Neural progenitor cell (in vitro differentiated cells): ENCODE measurements around the gene IGDCC3. TPM values are rescaled to one million over a fixed set of nuclear protein-coding genes. Genes with fewer than 3 reads are reported as not detected.
A peak's percentile ranks its signal among the peaks of the same experiment; 100 is the strongest.

ENCODE experiments used
- DNase-seq: peaks from one replicate; pipeline ENCODE4 v3.0.0-alpha.2; 2016; ENCODE audit warnings: low spot score
- H2AFZ ChIP-seq: fragments of 200-600 bp; sonication (generic); replicated peaks from 2 replicates; pipeline ENCODE4 v1.6.1; 2016; ENCODE audit warnings: antibody characterized with exemption
- H3F3A ChIP-seq: fragments of 200-600 bp; sonication (generic); 2 replicates; pipeline ENCODE4 v1.6.1; 2016; ENCODE audit warnings: antibody characterized with exemption, low read depth
- H3K27ac ChIP-seq: fragments of 200-600 bp; sonication (generic); 2 replicates; pipeline ENCODE4 v1.5.1; 2016; ENCODE audit warnings: mild to moderate bottlenecking
- H3K27me3 ChIP-seq: fragments of 200-600 bp; sonication (generic); 2 replicates; pipeline ENCODE4 v1.6.1; 2016; ENCODE audit warnings: mild to moderate bottlenecking, moderate library complexity
- H3K36me3 ChIP-seq: fragments of 200-600 bp; sonication (generic); 2 replicates; pipeline ENCODE4 v1.5.1; 2016
- H3K4me1 ChIP-seq: fragments of 200-600 bp; sonication (generic); 2 replicates; pipeline ENCODE4 v1.6.1; 2016; ENCODE audit warnings: mixed run types
- H3K4me2 ChIP-seq: fragments of 200-600 bp; sonication (generic); 2 replicates; pipeline ENCODE4 v1.6.1; 2016
- H3K4me3 ChIP-seq: fragments of 200-600 bp; sonication (generic); 2 replicates; pipeline ENCODE4 v1.5.1; 2016
- H3K79me2 ChIP-seq: fragments of 200-600 bp; sonication (generic); 2 replicates; pipeline ENCODE4 v1.6.1; 2016; ENCODE audit warnings: low read depth
- H3K9ac ChIP-seq: fragments of 200-600 bp; sonication (generic); 2 replicates; pipeline ENCODE4 v1.6.1; 2016
- H3K9me3 ChIP-seq: fragments of 200-600 bp; sonication (generic); 2 replicates; pipeline ENCODE4 v1.5.1; 2016; ENCODE audit warnings: low read depth
- H4K20me1 ChIP-seq: fragments of 200-600 bp; sonication (generic); 2 replicates; pipeline ENCODE4 v1.6.1; 2016; ENCODE audit warnings: low read depth
- H3K27ac Mint-ChIP-seq: 3 replicates; pipeline ENCODE4 v1.8.0; 2021; ENCODE audit warnings: mixed read lengths
- H3K27me3 Mint-ChIP-seq: 2 replicates; pipeline ENCODE4 v1.8.0; 2022; ENCODE audit warnings: low read depth, mild to moderate bottlenecking, inconsistent platforms, moderate library complexity, mixed read lengths; ENCODE audit not compliant: insufficient read depth
- H3K36me3 Mint-ChIP-seq: 3 replicates; pipeline ENCODE4 v1.8.0; 2021; ENCODE audit warnings: mixed read lengths
- H3K4me1 Mint-ChIP-seq: 3 replicates; pipeline ENCODE4 v1.8.0; 2021; ENCODE audit warnings: mixed read lengths
- H3K4me3 Mint-ChIP-seq: 3 replicates; pipeline ENCODE4 v1.8.0; 2021; ENCODE audit warnings: mild to moderate bottlenecking, moderate library complexity, mixed read lengths
- H3K9me3 Mint-ChIP-seq: 3 replicates; pipeline ENCODE4 v1.8.0; 2020; ENCODE audit warnings: mixed read lengths
- CTCF ChIP-seq: fragments of 200-600 bp; sonication (generic); IDR thresholded peaks from 2 replicates; pipeline ENCODE4 v1.5.1; 2017; ENCODE audit warnings: antibody characterized with exemption, mild to moderate bottlenecking
- EZH2 ChIP-seq: fragments of 200-600 bp; sonication (generic); IDR thresholded peaks from 2 replicates; pipeline ENCODE4 v1.6.1; 2017; ENCODE audit warnings: antibody characterized with exemption, mild to moderate bottlenecking, moderate library complexity
- EZH2phosphoT487 ChIP-seq: fragments of 200-600 bp; sonication (generic); IDR thresholded peaks from 2 replicates; pipeline ENCODE4 v1.6.1; 2017; ENCODE audit warnings: antibody characterized with exemption
- total RNA-seq: library from RNA; depleted of rRNA; stranded (reverse); fragments of >200 nt; gene quantifications from 2 replicates; pipeline ENCODE4 v1.2.3, GENCODE V29; 2015; ENCODE audit warnings: low replicate concordance

Gene IGDCC3
- total RNA-seq, 1 donor from 2014 or later: 15.8 TPM

- Histone ChIP-seq H3K27ac (peak overlapping the region; percentile 92), H3K36me3 (no peaks in the 10 kb centered on the region), H3K4me3 (peak overlapping the region; percentile 35), H3K4me2 (peak overlapping the region; percentile 75), H3K27me3 (no peaks in the 10 kb centered on the region), H3F3A (peaks cover 77% of the 10 kb centered on the region), H4K20me1 (peaks cover 9% of the 10 kb centered on the region), H2AFZ (no peak overlapping the region), H3K9ac (no peak overlapping the region), H3K4me1 (peaks cover 92% of the 10 kb centered on the region), H3K9me3 (no peaks in the 10 kb centered on the region), H3K79me2 (peaks cover 59% of the 10 kb centered on the region)
- peaks cover 86% of the 10 kb centered on the region for H3K4me1 Mint-ChIP-seq
- no peaks in the 10 kb centered on the region for H3K9me3 Mint-ChIP-seq
- H3K27me3 Mint-ChIP-seq: no peaks in the 10 kb centered on the region
- peaks cover 10% of the 10 kb centered on the region for H3K36me3 Mint-ChIP-seq
- peak; percentile 95 for DNase-seq
- H3K27ac Mint-ChIP-seq: peak overlapping the region; percentile 97
- TF ChIP-seq EZH2: no peak
- TF ChIP-seq CTCF: peak; percentile 25
- peak overlapping the region; percentile 75 for H3K4me3 Mint-ChIP-seq
These were observed 37.2 kb upstream of the IGDCC3 start for GRCh38 chr15:65414841-65415621.

- H3K27ac ChIP-seq: no peak overlapping the region
- Mint-ChIP-seq H3K4me1 (peaks cover 77% of the 10 kb centered on the region), H3K36me3 (peaks cover 10% of the 10 kb centered on the region), H3K4me3 (no peak overlapping the region), H3K9me3 (no peaks in the 10 kb centered on the region), H3K27me3 (no peaks in the 10 kb centered on the region), H3K27ac (no peak overlapping the region)
- no peak overlapping the region for H3K9ac ChIP-seq
- peaks cover 67% of the 10 kb centered on the region for H3F3A ChIP-seq
- H3K27me3 ChIP-seq: no peaks in the 10 kb centered on the region
- H4K20me1 ChIP-seq: peaks cover 9% of the 10 kb centered on the region
- no peaks in the 10 kb centered on the region for H3K9me3 ChIP-seq
- H3K79me2 ChIP-seq: peaks cover 46% of the 10 kb centered on the region
- no peak overlapping the region for H3K4me3 ChIP-seq
- H3K4me2 ChIP-seq: peak overlapping the region; percentile 75
- TF ChIP-seq EZH2: no peak
- no peak for TF ChIP-seq CTCF
- TF ChIP-seq EZH2phosphoT487: no peak
- H3K4me1 ChIP-seq: peaks cover 79% of the 10 kb centered on the region
- no peaks in the 10 kb centered on the region for H3K36me3 ChIP-seq
- H2AFZ ChIP-seq: no peak overlapping the region
- no peak for DNase-seq
These were observed 36.0 kb upstream of the IGDCC3 start for GRCh38 chr15:65413760-65414144.

- no peak for DNase-seq
- Histone ChIP-seq H3K9me3 (no peaks in the 10 kb centered on the region), H3K36me3 (no peaks in the 10 kb centered on the region), H3K79me2 (peaks cover 41% of the 10 kb centered on the region), H3K4me3 (no peak overlapping the region), H2AFZ (no peak overlapping the region), H3K4me1 (peaks cover 73% of the 10 kb centered on the region), H3K4me2 (no peak overlapping the region), H4K20me1 (peaks cover 9% of the 10 kb centered on the region), H3K9ac (no peak overlapping the region), H3K27me3 (no peaks in the 10 kb centered on the region), H3F3A (peaks cover 66% of the 10 kb centered on the region), H3K27ac (no peak overlapping the region)
- Mint-ChIP-seq H3K4me3 (no peak overlapping the region), H3K9me3 (no peaks in the 10 kb centered on the region), H3K4me1 (peaks cover 73% of the 10 kb centered on the region), H3K27me3 (no peaks in the 10 kb centered on the region), H3K36me3 (peaks cover 8% of the 10 kb centered on the region), H3K27ac (no peak overlapping the region)
- TF ChIP-seq EZH2: no peak
These were observed 35.4 kb upstream of the IGDCC3 start for GRCh38 chr15:65413051-65413759.

GRCh38 chr15:65412556-65412955, 34.8 kb upstream of the IGDCC3 start:
- Histone ChIP-seq H3K9me3 (no peaks in the 10 kb centered on the region), H3K4me2 (no peak overlapping the region), H3K4me3 (no peak overlapping the region), H3K27ac (no peak overlapping the region), H4K20me1 (peaks cover 9% of the 10 kb centered on the region), H3K9ac (no peak overlapping the region), H2AFZ (no peak overlapping the region), H3K79me2 (peaks cover 34% of the 10 kb centered on the region), H3F3A (peaks cover 60% of the 10 kb centered on the region), H3K27me3 (no peaks in the 10 kb centered on the region), H3K4me1 (peaks cover 67% of the 10 kb centered on the region), H3K36me3 (no peaks in the 10 kb centered on the region)
- no peak for TF ChIP-seq CTCF
- TF ChIP-seq EZH2: no peak
- no peak for TF ChIP-seq EZH2phosphoT487
- H3K36me3 Mint-ChIP-seq: peaks cover 10% of the 10 kb centered on the region
- no peak overlapping the region for H3K4me3 Mint-ChIP-seq
- DNase-seq: no peak
- no peak overlapping the region for H3K27ac Mint-ChIP-seq
- H3K4me1 Mint-ChIP-seq: peaks cover 66% of the 10 kb centered on the region
- H3K9me3 Mint-ChIP-seq: no peaks in the 10 kb centered on the region
- no peaks in the 10 kb centered on the region for H3K27me3 Mint-ChIP-seq
